ENCODE data around the gene EGFLAM. TPM values are rescaled to one million over a fixed set of nuclear protein-coding genes. Genes with fewer than 3 reads are reported as not detected.

The EGFLAM gene
- total and polyA plus RNA-seq, 9 of the 15 experiments (the other 6 are each of a cell fraction or from before 2014, with no cell fraction given), result 0.09 to 2.5 (median 1.0) TPM

- 26% methylated on average over 3 of the region's 3 CpGs for WGBS (ENCODE audit: insufficient coverage, low coverage, missing lambda C conversion rate)
- Histone ChIP-seq H3K36me3 (ENCODE audit: control insufficient read depth, insufficient read depth, low read length) (no peaks in the 10 kb centered on the region), H3K9me3 (replicated peaks; ENCODE audit: control insufficient read depth, insufficient read depth, low read depth, low read length) (no peaks in the 10 kb centered on the region), H3K27ac (ENCODE audit: extremely low read depth, low read depth, low read length) (no peak overlapping the region), H3K4me3 (no peak overlapping the region), H3K4me1 (replicated peaks in 1 of 2; ENCODE audit: control insufficient read depth in 2 of 2, insufficient read depth in 2 of 2, low read length in 2 of 2) (peaks cover 4 to 20% of the 10 kb centered on the region in 2 experiments), H3K9me1 (ENCODE audit: control insufficient read depth, insufficient read depth, low read length) (no peaks in the 10 kb centered on the region), H2AFZ (ENCODE audit: low read depth, low read length) (peak overlapping the region; percentile 14; the same call in 1 of the 2 replicates), H3K9ac (ENCODE audit: insufficient read depth in 1 of 2, low read depth in 2 of 2, low read length in 2 of 2) (no peak overlapping the region), H3K4me2 (ENCODE audit: insufficient read depth, low read length) (no peak overlapping the region), H3K79me2 (ENCODE audit: control insufficient read depth, insufficient read depth, low read length) (no peaks in the 10 kb centered on the region), H3K27me3 (ENCODE audit: control insufficient read depth in 2 of 2, insufficient read depth in 2 of 2, low read length in 2 of 2) (no peaks in the 10 kb centered on the region), H4K20me1 (replicated peaks; ENCODE audit: control insufficient read depth, insufficient read depth, low read length) (no peaks in the 10 kb centered on the region)
- ATAC-seq, result no peak
- CTCF ChIA-PET (ENCODE audit: low intra/inter-chr PET ratio), result no interaction called here
- BruUV-seq (replicated peaks), result no TSS peak
- DNase-seq (ENCODE audit: extremely low read depth in 1 of 4, low spot score in 3 of 4), result no peak
- intact Hi-C loops (cut with micrococcal nuclease), result loop anchor here (2.0 kb wide), 2 partner anchors 57 to 425 kb away; no protein-coding TSS in a partner anchor
- FAIRE-seq, result no peak
- POLR2A ChIA-PET, result interaction anchor here (0.6 kb wide), 2 partner anchors 10 to 49 kb away, joined by 3 to 4 read pairs; no protein-coding TSS in a partner anchor
- in situ Hi-C loops (cut with MboI), result no loop called here
- TF ChIP-seq E2F6 (IDR thresholded peaks at IDR 0.05; ENCODE audit: borderline replicate concordance in 1 of 2, extremely low read depth in 1 of 2, insufficient read depth in 1 of 2, insufficient read length in 1 of 2, low read depth in 1 of 2, low read length in 1 of 2, poor library complexity in 1 of 2, severe bottlenecking in 1 of 2) (peak in 1 of 2 experiments; percentile 8), MEF2A (IDR thresholded peaks at IDR 0.05; ENCODE audit: control insufficient read depth, low read depth, low read length) (no peak), L3MBTL2 (IDR thresholded peaks at IDR 0.05) (peak; percentile 58), SAFB2 (IDR thresholded peaks at IDR 0.05; ENCODE audit: borderline replicate concordance, low read depth, low read length, severe bottlenecking) (no peak), MGA (IDR thresholded peaks at IDR 0.05) (peak; percentile 79)
Measured at GRCh38 chr5:38383701-38384100, 125.3 kb downstream of the EGFLAM start.

All from K562 (cell line).